Islet of Langerhans (tissue), 1 donor: ENCODE data around the gene OR2W3.

ENCODE experiments used
- FAIRE-seq: peaks from one replicate; lab custom pipeline; 2011; peaks lifted over from hg19 to GRCh38; lab: Jason Lieb, UNC

Gene OR2W3

GRCh38 chr1:247895163-247895637 lies at the start of gene OR2W3:
TSS of gene OR2W3 (plus strand) at chr1:247895587. CDS start at chr1:247895587, 0 bp downstream.
- no peak for FAIRE-seq

- no peak for FAIRE-seq
These were observed 49.7 kb upstream of the OR2W3 start for GRCh38 chr1:247845693-247846017.

GRCh38 chr1:247848346-247848745 lies 47.0 kb upstream of the OR2W3 start:
- no peak for FAIRE-seq

DNA sequence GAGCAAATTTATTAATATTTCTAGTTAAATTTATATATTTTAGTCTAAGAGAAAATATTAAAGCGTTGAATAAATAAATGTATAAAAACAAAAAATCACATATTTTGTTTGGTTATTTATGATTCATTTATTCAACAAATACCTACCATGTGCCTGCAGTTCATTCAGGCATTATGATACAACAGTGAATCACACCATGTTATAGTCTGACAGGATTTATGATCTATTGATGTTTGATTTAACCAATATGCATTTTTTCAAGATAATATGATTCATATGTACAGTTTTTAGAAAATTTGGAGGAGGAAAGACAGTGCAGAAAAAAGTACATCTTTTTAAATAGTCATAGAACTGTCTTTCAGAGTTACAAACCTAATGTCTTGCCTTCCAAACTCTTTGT lies 45.8 kb upstream of the OR2W3 start:
- no peak for FAIRE-seq

- no peak for FAIRE-seq
These were observed 40.4 kb upstream of the OR2W3 start for GRCh38 chr1:247854899-247855545.

GRCh38 chr1:247855911-247856310 lies 39.5 kb upstream of the OR2W3 start:
- no peak for FAIRE-seq

- no peak for FAIRE-seq
These were observed 38.1 kb upstream of the OR2W3 start, which contains the start of gene TRIM58 for GRCh38 chr1:247857069-247857984. TSS of gene TRIM58 (plus strand) at chr1:247857187. CDS start at chr1:247857247, 60 bp downstream.

DNA sequence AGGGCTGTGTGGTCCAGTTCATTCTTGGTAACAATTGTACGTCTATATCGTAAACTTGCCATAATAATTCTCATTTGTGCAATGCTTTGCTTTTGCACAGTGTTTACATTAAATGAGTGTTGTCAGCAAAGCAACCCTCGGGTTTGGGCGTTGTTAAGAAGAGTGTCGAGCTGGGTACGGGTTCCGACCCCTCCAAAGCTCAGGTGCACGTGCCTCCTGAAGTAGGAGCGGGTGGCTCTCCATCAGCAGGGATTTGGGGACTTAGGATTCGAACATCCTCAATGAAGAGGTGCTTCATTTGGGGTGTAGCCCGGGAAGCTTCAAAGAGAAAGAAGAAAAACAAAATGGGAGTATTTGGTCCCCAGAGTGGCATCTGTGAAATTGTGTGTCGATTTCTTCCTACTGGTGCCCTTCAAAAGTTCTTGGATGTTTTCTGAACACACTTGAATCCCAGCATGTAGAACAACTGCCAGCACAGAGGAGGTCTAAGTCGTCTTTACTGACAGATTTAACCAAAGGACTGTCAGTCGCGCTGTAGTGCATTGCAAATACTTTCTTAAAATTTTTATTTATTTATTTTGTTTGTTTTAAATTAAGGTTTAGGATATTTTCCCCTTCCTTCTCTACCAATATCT lies 37.3 kb upstream of the OR2W3 start:
- FAIRE-seq: no peak

GRCh38 chr1:247862756-247863155 lies 32.6 kb upstream of the OR2W3 start:
- FAIRE-seq: no peak

DNA sequence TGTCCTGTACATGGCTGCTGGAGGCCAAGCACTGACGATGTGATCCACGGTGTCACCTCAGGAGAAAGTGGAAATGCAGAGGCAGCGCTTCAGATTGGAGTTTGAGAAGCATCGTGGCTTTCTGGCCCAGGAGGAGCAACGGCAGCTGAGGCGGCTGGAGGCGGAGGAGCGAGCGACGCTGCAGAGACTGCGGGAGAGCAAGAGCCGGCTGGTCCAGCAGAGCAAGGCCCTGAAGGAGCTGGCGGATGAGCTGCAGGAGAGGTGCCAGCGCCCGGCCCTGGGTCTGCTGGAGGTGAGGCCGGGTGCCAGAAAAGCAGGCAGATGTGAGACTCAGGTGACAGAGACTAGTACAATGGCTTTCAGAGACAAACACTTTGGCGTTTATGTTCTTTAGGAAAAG lies 30.7 kb upstream of the OR2W3 start:
- FAIRE-seq: no peak

DNA sequence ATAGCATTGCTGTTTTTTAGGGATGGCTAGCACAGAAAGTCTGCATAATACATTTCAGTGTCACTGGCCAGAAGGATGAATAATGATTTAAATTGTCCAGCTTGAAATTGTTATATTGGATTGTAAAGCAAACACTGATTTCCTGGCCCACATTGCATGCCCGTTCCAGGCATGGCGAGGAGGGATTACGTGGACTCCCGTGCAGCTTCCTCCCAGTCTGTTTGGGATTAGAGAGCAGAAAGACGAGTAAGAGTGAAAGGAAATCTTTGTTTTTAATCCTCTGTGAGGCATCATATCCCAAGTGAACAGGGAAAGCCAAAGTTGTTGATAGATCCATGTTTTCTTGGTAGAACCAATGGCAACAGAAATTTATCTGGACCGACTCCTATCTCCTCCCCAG lies 30.0 kb upstream of the OR2W3 start:
- FAIRE-seq: no peak

- FAIRE-seq: no peak
These were observed 12.0 kb upstream of the OR2W3 start for GRCh38 chr1:247883346-247883745.

DNA sequence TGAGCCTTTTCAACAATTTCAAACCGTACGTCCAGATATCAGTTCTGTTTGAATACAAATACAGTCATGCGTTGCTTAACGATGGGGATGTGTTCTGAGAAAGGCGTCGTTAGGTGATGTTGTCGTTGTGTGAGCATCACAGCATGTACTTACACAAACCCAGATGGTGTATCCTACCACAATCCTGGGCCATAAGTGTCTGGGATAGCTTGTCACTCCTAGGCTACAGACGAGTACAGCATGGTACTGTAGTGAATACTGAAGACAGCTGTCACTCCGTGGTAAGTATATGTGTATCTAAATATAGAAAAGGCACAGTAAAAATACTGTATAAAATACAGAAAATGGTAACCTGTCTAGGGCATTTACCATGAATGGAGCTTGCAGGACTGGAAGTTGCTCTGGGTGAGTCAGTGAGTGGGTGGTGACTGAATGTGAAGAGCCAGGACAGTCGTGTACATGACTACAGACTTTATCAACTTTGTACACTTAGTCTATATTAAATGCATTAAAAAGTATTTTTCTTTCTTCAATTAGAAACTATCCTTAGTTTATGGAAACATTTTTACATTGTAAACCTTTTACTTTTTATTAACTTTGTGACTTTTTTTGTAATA lies 10.5 kb upstream of the OR2W3 start:
- FAIRE-seq: no peak

GRCh38 chr1:247895976-247896375 lies 589 bp downstream of the OR2W3 start:
- no peak for FAIRE-seq

DNA sequence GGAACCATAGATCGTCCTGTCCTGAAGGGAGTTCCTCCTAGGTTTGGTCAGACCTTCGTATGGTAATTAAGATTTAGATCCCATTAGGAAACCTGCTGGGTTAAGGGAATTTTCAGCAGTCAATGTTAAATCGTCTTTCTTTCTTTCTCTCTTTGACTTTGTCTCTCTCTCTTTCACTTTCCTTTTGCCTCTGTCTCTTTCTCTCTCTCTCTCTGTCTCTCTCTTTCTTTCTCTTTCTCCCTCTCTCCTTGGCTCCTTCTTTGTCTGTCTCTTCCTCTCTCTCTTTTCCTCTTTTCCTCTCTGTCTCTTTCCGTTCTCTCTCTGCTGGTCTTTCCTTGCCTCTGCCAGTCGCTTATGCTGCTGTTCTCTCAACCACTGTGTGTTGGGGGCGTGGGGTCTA lies 8.7 kb downstream of the OR2W3 start:
- FAIRE-seq: no peak

DNA sequence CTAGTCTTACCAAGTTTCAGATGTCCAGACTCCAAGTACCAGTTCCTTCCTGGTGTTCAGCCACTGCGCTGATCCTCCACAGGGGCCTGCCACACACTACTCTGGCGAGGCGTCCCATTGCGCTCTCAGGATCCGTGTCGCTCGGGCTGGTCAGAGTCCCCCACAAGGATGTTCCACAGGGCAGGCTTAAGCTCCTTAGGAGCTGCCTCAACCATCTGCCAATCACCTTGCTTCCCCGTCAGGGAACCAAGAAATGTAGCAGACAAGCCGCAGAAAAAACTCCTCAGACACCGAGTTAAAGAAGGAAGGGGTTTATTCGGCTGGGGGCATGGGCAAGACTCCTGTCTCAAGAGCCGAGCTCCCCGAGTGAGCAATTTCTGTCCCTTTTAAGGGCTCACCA lies 9.8 kb downstream of the OR2W3 start:
- FAIRE-seq: no peak

- FAIRE-seq: no peak
These were observed 10.6 kb downstream of the OR2W3 start for GRCh38 chr1:247905910-247906503.

DNA sequence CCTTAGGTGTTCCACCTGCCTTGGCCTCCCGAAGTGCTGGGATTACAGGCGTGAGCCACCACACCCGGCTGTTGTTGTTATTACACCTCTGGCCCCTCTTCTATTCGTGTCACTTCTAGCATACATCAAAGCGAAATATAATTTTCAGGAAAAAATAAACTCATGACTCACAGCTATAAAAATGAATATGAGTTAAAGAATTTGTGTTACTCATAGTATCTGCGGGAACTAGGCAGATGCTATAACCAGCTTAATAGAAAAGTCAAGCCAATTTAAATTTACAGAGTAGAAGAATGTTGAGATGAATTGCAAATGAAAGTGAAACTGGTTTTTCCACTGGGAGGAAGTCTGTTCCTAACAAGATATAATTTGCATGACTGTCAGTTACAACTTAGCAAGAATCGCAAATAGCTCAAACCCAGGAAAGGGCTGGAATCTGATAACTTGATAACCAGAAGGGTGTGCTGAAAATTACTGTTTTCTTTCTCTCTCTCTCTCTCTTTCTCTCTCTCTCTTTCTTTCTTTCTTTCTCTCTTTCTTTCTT lies 11.2 kb downstream of the OR2W3 start:
- FAIRE-seq: no peak

DNA sequence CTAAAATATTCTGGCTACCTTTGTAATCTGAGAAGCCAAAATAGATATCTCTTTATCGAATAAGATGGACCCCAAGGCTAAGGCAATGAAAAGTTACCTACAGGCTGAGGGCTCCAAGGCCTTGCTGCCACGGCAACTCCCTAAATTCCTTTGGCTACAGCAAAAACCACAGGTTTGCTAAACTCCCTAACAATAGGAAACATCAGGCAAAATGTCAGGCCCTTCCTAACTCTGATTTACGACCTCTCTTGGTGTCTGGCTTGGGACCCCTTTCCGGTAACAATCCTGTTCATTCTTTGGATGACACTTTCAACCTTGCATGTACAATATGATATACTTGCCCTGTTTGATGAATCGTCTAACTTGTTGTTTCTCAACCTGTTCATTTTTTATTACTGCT lies 13.4 kb downstream of the OR2W3 start:
- FAIRE-seq: no peak

GRCh38 chr1:247913786-247914185 lies 18.4 kb downstream of the OR2W3 start:
- FAIRE-seq: no peak

GRCh38 chr1:247914941-247915662 lies 19.7 kb downstream of the OR2W3 start:
- no peak for FAIRE-seq
